Stimulated activated naive CD8-positive, alpha-beta T cell treated with anti-CD3 and anti-CD28 coated beads, Interleukin-15, Interleukin-2, amounts not matched to agents 100 ng/mL and 50 ng/mL, for 24 hours (primary cell): Measurements from ENCODE around the gene ZNRF1.

ENCODE experiments used
- H3K27ac Mint-ChIP-seq: one replicate; pipeline ENCODE4 v1.8.0; 2021; ENCODE audit warnings: mild to moderate bottlenecking, mixed read lengths
- H3K27me3 Mint-ChIP-seq: one replicate; pipeline ENCODE4 v1.8.0; 2021; ENCODE audit warnings: mixed read lengths
- H3K36me3 Mint-ChIP-seq: one replicate; pipeline ENCODE4 v1.8.0; 2021; ENCODE audit warnings: low read depth, mixed read lengths
- H3K4me1 Mint-ChIP-seq: one replicate; pipeline ENCODE4 v1.8.0; 2021; ENCODE audit warnings: low read depth, mixed read lengths
- H3K4me3 Mint-ChIP-seq: one replicate; pipeline ENCODE4 v1.8.0; 2021; ENCODE audit warnings: mild to moderate bottlenecking, mixed read lengths
- H3K9me3 Mint-ChIP-seq: one replicate; pipeline ENCODE4 v1.8.0; 2021; ENCODE audit warnings: mixed read lengths

The ZNRF1 gene

GRCh38 chr16:75097191-75097761 is 98.5 kb downstream of the ZNRF1 start:
- H3K4me1 Mint-ChIP-seq = peaks cover 66% of the 10 kb centered on the region
- H3K36me3 Mint-ChIP-seq = no peaks in the 10 kb centered on the region
- no peaks in the 10 kb centered on the region for H3K9me3 Mint-ChIP-seq
- peak overlapping the region; percentile 84 for H3K27ac Mint-ChIP-seq
- H3K4me3 Mint-ChIP-seq = peak overlapping the region; percentile 42
- H3K27me3 Mint-ChIP-seq = no peaks in the 10 kb centered on the region

GRCh38 chr16:75097941-75098901 is 99.4 kb downstream of the ZNRF1 start:
- no peaks in the 10 kb centered on the region for H3K27me3 Mint-ChIP-seq
- no peaks in the 10 kb centered on the region for H3K9me3 Mint-ChIP-seq
- peak overlapping the region; percentile 60 for H3K4me3 Mint-ChIP-seq
- H3K36me3 Mint-ChIP-seq = no peaks in the 10 kb centered on the region
- H3K4me1 Mint-ChIP-seq = peaks cover 65% of the 10 kb centered on the region
- peak overlapping the region; percentile 77 for H3K27ac Mint-ChIP-seq

GRCh38 chr16:75099075-75099667 is 100.3 kb downstream of the ZNRF1 start:
- peaks cover 3% of the 10 kb centered on the region for H3K36me3 Mint-ChIP-seq
- peak overlapping the region; percentile 77 for H3K27ac Mint-ChIP-seq
- peaks cover 64% of the 10 kb centered on the region for H3K4me1 Mint-ChIP-seq
- no peaks in the 10 kb centered on the region for H3K27me3 Mint-ChIP-seq
- H3K4me3 Mint-ChIP-seq = peak overlapping the region; percentile 60
- peaks cover 3% of the 10 kb centered on the region for H3K9me3 Mint-ChIP-seq

- peaks cover 6% of the 10 kb centered on the region for H3K36me3 Mint-ChIP-seq
- peaks cover 64% of the 10 kb centered on the region for H3K4me1 Mint-ChIP-seq
- H3K27me3 Mint-ChIP-seq = no peaks in the 10 kb centered on the region
- H3K9me3 Mint-ChIP-seq = peaks cover 5% of the 10 kb centered on the region
- H3K4me3 Mint-ChIP-seq = peak overlapping the region; percentile 51
- H3K27ac Mint-ChIP-seq = peak overlapping the region; percentile 77
Measured at GRCh38 chr16:75099738-75100602, 101.1 kb downstream of the ZNRF1 start.

- Mint-ChIP-seq H3K4me3 (no peak overlapping the region), H3K36me3 (peaks cover 6% of the 10 kb centered on the region), H3K4me1 (peaks cover 64% of the 10 kb centered on the region), H3K27me3 (no peaks in the 10 kb centered on the region), H3K9me3 (peaks cover 5% of the 10 kb centered on the region), H3K27ac (peak overlapping the region; percentile 77)
Measured at GRCh38 chr16:75100603-75100990, 101.8 kb downstream of the ZNRF1 start.

- Mint-ChIP-seq H3K27ac (peak overlapping the region; percentile 26), H3K9me3 (peaks cover 5% of the 10 kb centered on the region), H3K4me1 (peaks cover 57% of the 10 kb centered on the region), H3K4me3 (no peak overlapping the region), H3K36me3 (peaks cover 6% of the 10 kb centered on the region), H3K27me3 (no peaks in the 10 kb centered on the region)
Measured at GRCh38 chr16:75101635-75102034, 102.8 kb downstream of the ZNRF1 start.

- Mint-ChIP-seq H3K27me3 (no peaks in the 10 kb centered on the region), H3K36me3 (peaks cover 6% of the 10 kb centered on the region), H3K4me1 (peaks cover 52% of the 10 kb centered on the region), H3K27ac (no peak overlapping the region), H3K9me3 (peaks cover 5% of the 10 kb centered on the region), H3K4me3 (no peak overlapping the region)
Measured at GRCh38 chr16:75102595-75102994, 103.8 kb downstream of the ZNRF1 start.

GRCh38 chr16:75103994-75104393 is 105.2 kb downstream of the ZNRF1 start:
- Mint-ChIP-seq H3K27me3 (no peaks in the 10 kb centered on the region), H3K27ac (no peak overlapping the region)

GRCh38 chr16:75104836-75105235 is 106.0 kb downstream of the ZNRF1 start:
- Mint-ChIP-seq H3K27me3 (no peaks in the 10 kb centered on the region), H3K4me1 (peaks cover 49% of the 10 kb centered on the region)

More at GRCh38 chr16:75103994-75104393, 105.2 kb downstream of the ZNRF1 start:
- peaks cover 49% of the 10 kb centered on the region for H3K4me1 Mint-ChIP-seq
- H3K4me3 Mint-ChIP-seq = no peak overlapping the region
- H3K9me3 Mint-ChIP-seq = peaks cover 5% of the 10 kb centered on the region
- H3K36me3 Mint-ChIP-seq = peaks cover 6% of the 10 kb centered on the region

GRCh38 chr16:75105306-75106061 is 106.7 kb downstream of the ZNRF1 start:
- Mint-ChIP-seq H3K27ac (no peak overlapping the region), H3K27me3 (no peaks in the 10 kb centered on the region), H3K36me3 (peaks cover 6% of the 10 kb centered on the region), H3K4me3 (no peak overlapping the region), H3K9me3 (peaks cover 5% of the 10 kb centered on the region), H3K4me1 (peaks cover 49% of the 10 kb centered on the region)

More at GRCh38 chr16:75104836-75105235, 106.0 kb downstream of the ZNRF1 start:
- no peak overlapping the region for H3K4me3 Mint-ChIP-seq
- H3K27ac Mint-ChIP-seq = no peak overlapping the region
- peaks cover 5% of the 10 kb centered on the region for H3K9me3 Mint-ChIP-seq
- peaks cover 6% of the 10 kb centered on the region for H3K36me3 Mint-ChIP-seq

GRCh38 chr16:75106351-75107274 is 107.8 kb downstream of the ZNRF1 start:
- Mint-ChIP-seq H3K9me3 (peaks cover 5% of the 10 kb centered on the region), H3K27me3 (no peaks in the 10 kb centered on the region), H3K4me3 (no peak overlapping the region), H3K4me1 (peaks cover 54% of the 10 kb centered on the region), H3K36me3 (peaks cover 6% of the 10 kb centered on the region), H3K27ac (peak overlapping the region; percentile 36)

GRCh38 chr16:75107505-75107904 is 108.7 kb downstream of the ZNRF1 start:
- Mint-ChIP-seq H3K4me3 (no peak overlapping the region), H3K9me3 (peaks cover 5% of the 10 kb centered on the region), H3K36me3 (peaks cover 6% of the 10 kb centered on the region), H3K27ac (no peak overlapping the region), H3K4me1 (peaks cover 57% of the 10 kb centered on the region), H3K27me3 (peaks cover 3% of the 10 kb centered on the region)
